CD4-positive, alpha-beta T cell treated with Interleukin-6 for 4 hours (primary cell): ENCODE data around the gene RER1.

ENCODE experiments used
- DNase-seq: peaks from one replicate; pipeline ENCODE4 v3.0.0-alpha.2; 2020; ENCODE audit warnings: mixed read lengths

RER1 gene

GRCh38 chr1:2392686-2393085 lies 1.0 kb downstream of the RER1 start:
- DNase-seq: no peak

DNA sequence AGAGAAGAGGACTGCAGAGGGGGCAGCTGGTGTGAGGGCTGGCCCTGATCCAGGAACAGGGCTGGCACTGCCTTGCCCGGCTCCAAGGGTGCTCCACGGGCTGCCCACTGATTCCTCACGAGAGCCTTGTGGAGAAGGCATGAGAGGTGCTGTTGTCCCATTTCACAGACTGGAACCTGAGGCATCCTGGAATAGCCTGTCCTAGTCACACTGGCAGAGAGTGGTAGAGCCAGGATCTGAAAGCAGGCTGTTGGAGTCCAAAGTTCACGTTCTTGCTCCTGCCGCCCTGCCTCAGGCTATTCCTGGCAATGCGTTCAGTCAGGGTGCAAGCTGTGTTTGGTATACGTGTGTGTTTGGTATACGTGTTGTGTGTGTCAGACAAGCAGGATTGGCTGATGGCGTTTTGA lies 1.8 kb downstream of the RER1 start:
- DNase-seq: no peak

- DNase-seq: no peak
Measured at GRCh38 chr1:2394220-2394619, 2.6 kb downstream of the RER1 start.

GRCh38 chr1:2394761-2395160 lies 3.1 kb downstream of the RER1 start:
- DNase-seq: no peak

DNA sequence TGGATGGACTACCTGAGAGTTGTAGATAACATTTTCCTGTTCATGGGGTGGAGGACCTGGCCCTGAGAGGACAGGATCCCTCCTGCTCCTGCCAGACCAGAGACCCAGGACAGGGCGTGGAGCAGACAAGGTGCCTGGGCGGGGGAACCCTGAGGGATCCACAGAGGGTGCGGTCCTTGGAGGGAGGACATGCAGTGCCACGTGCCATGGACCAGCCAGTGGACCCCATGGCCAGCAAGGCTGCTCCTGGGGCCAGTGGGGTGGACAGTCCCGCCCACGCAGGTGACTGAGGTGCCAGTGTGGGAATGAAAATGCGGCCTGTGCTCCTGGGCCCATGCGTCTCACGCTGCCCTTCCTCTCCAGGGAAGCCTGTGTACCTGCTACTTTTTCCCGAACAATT lies 3.6 kb downstream of the RER1 start:
- no peak for DNase-seq

GRCh38 chr1:2396059-2396458 lies 4.4 kb downstream of the RER1 start:
- DNase-seq: no peak

DNA sequence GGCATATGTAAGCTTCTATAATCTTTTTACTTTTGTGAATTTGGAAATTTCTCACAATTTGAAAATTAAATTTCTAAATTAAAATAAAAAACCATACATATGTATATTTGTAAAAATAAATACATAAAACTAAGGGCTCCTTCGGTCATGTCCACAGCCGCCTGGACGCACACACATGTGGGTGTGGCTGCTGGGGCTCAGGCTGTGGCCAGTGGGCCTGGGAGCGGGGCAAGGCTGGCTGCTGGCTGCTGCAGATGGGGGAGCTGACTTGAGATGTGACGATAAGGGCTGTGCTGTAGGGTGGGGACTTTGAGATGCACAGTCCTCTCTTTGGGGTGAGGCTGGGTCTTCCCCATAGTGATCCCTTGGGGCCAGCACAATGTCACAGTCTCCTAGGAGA lies 4.8 kb downstream of the RER1 start:
- DNase-seq: no peak

GRCh38 chr1:2397007-2397679 lies 5.5 kb downstream of the RER1 start:
- no peak for DNase-seq

DNA sequence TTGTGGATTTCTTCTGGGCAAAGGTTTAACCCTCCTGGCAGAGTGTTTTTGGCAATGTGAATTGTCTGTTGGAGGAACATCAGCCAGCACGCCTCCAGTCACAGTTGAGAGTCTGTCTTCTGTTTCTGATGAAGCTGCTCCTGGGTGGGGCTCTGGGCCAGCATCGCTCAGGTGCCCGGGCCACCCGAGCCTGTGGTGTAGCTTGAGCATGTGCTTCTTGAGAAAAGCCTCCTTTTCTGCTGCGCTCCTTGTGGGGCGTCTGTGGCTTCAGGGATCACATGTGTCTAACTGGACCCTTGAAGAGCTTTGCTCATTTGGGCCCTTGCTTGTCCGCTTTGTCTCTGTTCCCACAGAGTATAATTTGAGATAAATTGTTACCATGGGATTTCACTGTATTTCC lies 7.2 kb downstream of the RER1 start:
- no peak for DNase-seq

DNA sequence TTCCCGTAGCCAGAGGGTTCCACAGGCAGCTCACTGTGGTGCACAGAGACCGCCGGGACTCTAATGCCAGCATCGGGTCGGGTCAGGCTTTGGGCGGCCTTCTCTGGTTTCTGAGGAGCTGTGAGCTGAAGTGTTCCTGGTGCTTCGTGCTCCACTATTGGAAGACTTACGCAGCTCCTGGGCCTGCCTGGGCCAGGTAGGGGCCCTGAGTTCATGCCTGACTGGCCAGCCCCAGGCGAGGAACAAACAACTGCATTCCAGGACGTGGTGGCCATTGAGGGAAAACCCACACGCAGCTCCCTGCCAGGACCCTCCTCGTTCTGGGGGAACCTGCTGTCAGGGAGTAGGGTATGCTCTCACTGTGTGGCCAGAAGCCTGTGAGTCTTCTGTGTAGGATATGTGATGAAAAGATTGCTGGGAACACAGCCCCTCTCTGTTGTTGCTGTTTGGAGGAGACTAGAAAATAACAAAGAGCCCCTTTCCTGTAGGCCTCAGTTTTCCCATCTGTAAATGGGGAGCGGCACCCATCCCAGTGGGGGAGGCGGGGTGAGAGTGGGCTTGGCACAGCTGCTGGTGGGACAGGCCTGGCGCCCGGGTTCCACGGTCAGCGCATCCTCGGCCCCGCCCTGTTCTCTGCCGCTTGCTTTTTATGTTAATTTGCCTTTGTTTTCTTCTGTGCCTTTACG lies 8.4 kb downstream of the RER1 start:
- DNase-seq: no peak

GRCh38 chr1:2400576-2400909 lies 8.9 kb downstream of the RER1 start:
- DNase-seq: no peak

- DNase-seq: no peak
Measured at GRCh38 chr1:2400950-2401649, 9.5 kb downstream of the RER1 start.

DNA sequence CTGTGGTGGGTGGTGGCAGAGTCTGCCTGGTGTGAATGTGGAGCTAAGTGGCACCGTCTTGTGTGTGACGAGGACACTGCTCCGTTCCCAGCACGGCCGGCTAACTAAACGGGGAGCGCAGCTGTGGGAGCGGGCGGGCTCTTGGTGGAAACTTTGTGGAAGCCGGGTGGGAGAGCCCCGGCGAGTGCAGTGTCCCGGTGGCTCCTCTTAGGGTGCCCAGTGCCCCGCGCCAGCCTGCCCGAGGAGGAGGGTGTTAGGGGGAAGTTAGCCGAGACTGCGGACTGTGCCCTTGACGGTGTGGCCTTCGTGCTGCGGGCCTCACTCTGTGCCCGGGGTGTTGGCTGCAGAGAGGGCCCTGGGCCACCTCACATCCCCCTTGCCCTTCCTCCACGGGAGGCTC lies 10.8 kb downstream of the RER1 start:
- DNase-seq: no peak

DNA sequence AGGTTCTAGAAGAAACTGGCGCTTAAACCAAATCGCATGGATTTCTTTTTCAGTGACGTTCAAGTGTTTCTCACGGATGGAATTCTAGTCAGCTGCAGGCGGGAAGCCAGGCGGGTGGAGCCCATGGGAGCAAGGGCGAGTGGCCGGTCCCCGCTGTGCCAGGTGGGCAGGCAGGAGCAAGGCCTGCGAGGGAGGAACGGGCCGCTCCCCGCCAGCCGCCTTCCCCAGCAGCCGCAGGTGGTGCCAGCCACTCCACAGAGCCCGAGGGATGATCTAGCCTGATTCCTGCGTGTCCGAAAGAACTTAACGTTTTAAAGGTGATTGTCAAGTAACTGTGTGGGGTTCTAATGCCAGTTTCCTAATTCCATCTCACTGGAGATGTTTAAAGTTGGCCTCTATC lies 11.6 kb downstream of the RER1 start:
- DNase-seq: no peak

GRCh38 chr1:2404142-2404889 lies 12.7 kb downstream of the RER1 start:
- DNase-seq: no peak

DNA sequence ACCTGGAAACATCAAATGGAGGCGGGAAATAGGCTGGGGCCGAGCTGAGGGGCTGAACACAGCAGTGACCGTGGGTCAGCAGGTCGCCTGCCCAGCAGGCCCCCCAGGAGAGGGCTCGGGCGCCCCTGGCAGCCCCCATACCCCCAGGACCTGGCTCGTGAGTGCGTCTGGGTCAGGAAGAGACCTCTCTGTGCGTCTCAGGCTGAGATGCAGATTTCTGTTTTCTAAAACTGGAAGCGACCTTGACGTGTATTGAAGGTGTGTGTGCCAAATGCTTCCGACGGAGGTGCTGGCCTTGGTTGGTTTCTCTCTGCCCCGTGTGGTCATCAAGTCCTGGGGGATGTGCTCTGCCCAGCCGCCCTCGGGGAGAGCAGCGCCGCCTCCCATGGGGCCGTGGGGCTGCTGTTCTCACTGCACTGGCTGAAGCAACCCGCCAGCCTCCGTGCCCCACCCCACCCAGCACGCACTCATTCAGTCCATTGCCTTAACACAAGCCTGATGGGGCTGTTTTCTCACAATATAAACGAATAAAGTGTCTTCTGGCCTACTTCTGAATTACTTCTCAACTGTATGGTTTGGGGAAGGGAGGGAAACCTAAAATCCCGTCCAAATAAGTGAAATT lies 13.4 kb downstream of the RER1 start:
- no peak for DNase-seq

- DNase-seq: no peak
Measured at GRCh38 chr1:2405588-2406295, 14.1 kb downstream of the RER1 start.

DNA sequence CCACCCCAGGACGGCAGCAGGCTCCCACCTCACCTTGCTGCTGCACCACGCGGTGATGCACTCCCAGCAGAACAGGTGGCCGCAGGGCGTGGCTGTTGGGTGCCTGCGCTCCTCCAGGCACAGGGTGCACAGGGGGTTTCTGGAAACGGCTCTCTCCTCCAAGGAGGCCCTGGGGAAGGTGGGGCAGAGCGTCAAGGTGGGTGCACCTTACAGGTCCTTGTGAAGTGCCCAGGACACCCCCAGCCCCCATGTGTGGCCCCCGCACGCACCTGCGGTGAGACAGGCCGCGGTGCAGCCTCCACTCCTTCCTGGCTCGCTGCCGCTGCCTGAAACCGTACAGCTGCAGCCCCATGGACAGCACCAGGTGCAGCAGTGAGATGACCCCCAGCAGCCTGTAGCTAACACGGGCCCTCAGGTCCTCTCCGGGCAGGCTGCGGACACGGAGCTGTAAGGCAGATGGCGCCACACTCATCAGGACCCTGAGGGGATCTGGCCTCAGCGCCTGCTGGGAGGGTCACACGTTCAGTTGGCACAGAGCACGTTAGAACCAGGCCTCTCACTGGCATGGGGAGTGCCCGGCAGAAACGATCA lies 14.9 kb downstream of the RER1 start:
- no peak for DNase-seq

DNA sequence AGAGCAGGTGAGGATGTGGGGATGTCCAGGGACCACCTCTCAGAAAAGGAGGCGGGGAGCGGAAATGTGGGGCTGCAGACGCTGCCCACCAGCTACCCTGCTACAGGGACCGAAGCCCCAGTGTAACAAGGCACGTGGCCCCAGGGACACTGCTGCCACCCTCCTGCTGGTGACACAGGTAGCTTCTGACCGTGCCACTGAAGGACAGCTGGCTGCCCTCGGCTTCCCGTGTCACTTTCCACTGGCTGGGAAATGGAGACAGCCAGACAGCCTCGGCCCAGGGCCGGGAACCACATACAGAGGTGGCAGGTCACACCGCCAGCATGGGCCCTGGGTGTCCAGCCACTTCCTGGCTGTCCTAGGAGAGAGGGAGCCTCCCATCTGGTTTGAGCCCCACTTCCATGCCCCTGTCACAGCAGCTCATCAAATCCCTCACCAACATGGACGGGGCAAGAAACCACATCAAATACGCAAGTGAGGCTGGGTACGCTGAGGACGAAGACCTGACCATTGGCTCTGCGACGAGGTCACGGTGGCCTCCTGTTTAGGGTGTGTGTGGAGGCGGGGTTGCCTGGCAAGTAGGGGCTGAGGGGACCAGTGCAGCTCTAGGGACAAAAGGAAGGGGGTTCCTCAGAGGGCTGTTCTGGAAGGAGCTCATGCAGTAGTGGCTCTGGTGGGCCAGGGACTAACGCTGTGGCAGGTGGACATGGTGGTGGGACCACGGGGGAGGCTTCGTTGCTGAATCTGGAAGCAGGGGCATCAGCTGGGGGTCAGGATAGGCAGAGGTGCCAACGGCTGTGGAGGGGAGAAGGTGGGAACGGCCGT lies 15.7 kb downstream of the RER1 start:
- no peak for DNase-seq

GRCh38 chr1:2407991-2408275 lies 16.3 kb downstream of the RER1 start:
- no peak for DNase-seq

DNA sequence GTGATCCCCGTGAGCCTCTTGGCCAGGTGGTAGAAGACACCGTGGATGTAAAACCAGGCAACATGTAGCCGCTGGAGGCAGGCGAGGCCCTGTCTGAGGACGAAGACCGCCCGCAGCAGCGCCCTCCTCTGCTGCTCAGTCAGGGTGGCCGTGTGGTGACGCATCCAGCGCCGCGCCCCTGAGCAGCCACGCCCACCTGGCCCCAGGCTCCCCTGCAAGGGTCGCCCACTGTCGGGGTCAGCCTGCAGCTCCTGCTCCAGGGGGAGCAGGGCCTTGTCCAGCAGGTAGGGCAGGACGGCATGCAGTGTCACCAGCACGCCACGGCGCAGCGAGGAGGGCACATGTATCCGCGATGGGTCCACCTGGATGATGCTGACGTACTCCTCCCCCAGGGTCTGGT lies 16.8 kb downstream of the RER1 start:
- DNase-seq: no peak
